ENCODE results near the gene SLC49A4.

The SLC49A4 gene

GRCh38 chr3:122908251-122908650 is 113.4 kb downstream of the SLC49A4 start:
- DNase-seq (ENCODE audit: low read depth) = no peak

DNA sequence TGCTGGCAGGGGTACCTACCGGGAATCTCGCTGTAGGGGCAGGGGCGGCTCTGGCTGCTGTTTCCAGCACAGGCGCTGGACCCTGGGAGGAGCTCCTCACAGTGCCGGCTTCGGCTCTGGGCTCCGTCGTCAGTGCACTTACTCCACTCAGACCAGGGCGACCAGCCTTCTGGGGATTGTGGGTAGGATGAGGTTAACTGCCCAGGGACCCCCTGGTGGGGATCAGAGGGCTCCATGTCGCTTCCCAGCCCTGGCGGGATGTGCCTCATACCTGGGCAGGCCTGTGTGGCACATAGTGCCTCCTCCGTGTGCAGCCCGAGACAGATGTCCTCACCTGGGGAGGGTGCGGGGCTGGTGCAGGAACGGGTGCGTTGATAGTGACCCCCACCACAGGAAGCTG is 117.0 kb downstream of the SLC49A4 start:
- no peak for DNase-seq (ENCODE audit: low read depth)

GRCh38 chr3:122912772-122913538 is 118.1 kb downstream of the SLC49A4 start:
- no peak for DNase-seq (ENCODE audit: low read depth)

DNA sequence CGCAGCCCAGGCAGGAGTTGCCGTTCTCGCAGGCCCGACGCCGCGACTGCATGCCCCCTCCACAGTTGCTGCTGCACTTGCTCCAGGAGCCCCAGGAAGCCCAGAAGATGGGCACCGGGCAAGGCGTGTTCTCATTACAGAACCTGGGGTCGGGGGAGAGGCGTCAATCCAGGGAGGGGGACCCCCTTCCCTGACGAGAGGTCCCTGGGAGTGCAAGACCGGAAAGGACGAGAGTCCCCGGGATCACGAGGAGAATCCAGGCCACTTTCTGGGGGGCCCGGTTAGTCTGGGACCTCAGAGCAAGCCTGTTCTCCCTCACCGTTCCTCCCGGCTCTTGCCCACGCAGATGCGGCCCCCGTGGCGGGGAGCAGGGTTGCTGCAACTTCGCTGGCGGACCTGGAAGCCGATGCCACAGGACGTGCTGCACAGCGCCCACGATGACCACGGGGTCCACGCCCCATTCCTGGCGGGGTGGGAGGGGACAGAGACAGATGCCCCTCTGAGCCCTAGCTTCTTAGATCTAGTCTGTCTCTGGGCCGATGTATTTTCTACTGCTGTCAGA is 118.8 kb downstream of the SLC49A4 start:
- no peak for DNase-seq (ENCODE audit: low read depth)

DNA sequence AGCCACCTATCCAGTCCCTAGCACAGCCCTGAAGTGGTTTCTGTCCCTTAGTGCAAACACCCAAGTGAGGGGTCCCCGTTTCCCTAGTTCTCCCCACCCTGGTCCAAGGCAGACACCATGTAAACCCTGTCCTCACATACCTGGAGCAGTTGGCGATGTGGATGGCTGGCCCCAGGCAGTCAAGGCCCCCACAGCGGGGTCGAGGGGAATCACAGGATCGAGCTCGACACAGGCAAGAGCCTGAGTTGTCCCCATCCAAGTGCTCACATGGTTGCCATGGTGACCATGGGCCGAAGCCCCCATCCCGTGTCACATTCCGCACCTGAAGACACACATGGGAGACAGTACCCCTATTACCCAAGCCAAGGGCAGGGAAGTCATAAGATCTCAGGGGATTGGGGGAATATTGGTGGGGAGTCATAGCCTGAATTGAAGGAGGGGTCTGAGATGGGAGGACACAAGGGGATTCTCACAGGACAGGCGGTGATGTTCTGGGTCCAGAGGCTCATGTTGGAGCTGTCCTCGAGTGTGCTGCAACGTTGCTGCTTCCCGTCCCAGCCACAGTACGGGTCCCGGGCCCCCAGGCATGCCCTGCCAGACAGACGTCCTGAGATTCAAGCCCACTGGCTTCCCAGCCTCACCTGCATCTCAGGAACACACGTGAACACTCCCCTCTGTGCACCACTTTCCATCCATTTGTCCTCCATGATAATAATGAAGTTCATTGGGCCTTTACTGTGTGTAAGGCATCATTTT is 120.6 kb downstream of the SLC49A4 start:
- DNase-seq (ENCODE audit: low read depth) = no peak

GRCh38 chr3:122916084-122916483 is 121.2 kb downstream of the SLC49A4 start:
- no peak for DNase-seq (ENCODE audit: low read depth)

DNA sequence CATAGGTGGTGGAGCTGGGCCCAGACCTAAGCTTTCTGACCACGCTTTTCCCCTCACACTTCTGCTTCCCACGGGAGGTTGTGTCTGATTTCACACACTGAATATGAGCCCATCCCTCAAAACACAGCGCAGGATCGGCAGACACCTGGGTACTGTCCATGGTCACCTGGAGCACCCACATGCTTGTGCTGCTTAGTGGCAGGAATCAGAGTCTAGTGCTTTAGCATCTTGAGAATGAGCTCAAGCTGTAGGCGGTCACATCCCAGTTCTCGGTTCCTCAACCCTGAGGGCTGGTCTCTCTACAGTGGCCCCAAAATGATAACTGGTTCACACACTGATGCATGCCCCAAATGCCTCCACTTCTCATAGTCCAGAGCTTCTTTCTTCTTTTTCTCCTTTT is 121.7 kb downstream of the SLC49A4 start:
- no peak for DNase-seq (ENCODE audit: low read depth)

GRCh38 chr3:122917412-122917811 is 122.5 kb downstream of the SLC49A4 start:
- no peak for DNase-seq (ENCODE audit: low read depth)

DNA sequence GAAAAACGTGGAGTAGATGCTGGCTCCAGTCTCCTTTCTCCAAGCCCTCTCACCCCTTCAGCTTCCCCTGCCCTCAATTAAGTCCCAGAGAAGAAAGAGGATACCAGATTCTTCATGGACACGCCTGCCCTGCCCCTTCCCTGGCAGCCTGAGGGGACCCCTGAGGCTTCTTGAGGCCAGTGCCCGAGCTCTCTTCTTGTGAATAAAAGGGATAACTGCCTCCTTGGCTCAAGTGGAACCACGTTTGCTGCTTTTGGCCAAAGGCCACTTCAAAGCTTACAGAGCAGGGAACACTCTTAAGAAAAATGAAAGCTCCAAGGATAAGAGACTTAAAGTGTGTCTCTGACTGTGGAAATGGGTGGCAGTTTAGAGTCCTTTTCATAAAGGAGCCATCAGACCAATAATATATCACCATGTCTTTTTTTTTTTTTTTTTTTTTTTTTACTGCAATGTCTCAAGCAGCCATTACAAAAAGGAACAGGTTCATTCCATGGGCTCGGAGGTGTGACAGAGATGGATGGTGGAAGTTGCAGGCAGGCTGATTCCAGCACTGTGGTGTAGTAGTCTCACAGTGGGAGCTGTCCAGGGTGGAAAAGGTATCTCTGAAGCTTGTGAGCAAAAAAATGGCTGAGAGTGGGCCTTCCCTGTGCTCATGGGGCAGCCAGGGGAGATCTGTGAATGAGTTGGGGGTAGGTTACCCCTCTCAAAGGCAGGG is 123.9 kb downstream of the SLC49A4 start:
- no peak for DNase-seq (ENCODE audit: low read depth)

DNA sequence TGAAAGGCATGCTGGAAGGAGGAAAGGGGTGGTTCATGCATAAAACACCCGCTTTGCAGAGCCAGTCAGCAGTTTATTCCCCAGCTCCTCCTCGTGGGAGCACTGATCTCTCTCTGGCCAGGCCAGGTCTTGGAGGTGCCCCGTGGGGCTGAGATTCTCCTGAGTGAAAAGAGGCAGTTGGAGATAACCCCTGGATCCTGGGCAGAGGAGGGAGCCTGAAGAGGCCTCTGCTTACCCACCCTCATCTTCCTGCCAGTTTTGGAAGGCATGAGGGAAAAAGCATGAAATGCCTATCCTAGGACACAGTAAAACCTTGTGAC is 124.4 kb downstream of the SLC49A4 start:
- DNase-seq (ENCODE audit: low read depth) = no peak

DNA sequence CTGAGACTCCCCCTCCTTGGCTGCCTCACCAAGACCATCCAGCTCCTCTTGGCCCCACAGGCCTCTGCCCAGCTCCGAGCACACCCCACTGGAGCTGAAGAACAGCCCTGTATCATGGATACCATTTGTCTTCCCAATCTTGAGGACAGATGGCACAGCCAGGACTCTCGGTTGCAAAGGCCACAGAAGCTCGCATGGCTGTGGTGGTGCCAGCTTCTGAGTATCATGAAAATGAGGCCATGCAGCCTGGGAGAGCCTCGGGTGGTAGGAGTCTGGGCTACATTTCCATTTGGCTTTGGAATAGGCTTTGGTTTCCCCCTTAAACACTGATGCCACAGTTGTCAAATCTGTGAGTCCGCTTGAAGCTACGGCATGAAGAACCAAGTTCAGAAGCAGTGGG is 126.1 kb downstream of the SLC49A4 start:
- DNase-seq (ENCODE audit: low read depth) = no peak

DNA sequence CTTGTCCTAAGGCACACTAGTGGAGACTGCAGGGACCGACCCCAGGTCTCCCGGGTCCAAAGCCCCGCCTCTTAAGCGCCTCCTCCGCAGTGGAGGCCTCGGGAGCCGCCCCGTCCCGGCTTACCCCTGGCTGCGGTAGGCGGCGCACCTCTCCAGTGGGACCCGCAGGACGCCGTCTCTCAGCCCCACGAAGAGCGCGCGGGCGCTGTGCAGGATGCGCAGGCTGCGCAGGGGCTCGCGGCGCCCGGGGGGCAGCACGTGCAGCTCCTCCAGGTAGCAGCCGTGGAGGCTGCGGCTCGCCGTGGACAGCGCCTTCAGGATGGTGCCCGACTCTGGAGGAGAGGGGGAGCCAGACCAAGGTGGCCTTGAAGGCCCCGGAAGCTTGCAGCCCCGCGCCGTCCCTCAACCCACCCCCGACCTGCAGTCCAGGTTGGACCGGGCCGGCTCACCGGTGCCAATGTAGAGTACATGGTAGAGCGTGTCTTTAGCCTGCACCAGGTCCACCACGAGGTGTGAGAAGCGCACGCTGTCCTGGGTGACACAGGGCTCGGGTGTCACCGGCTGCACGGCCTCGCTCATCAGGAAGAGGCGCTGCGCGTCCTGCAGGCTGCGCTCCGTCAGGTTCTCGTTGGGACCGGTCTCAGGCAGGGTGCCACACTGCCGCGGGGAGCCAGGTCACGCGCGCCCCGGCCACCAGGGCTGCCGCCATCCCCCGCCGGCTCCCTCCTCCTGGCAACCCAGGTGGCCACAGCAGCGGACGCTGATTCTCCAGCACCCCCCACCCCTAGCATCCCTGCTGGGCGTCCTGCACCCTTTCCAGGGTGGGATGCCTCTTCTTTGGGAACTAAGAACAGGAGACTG is 127.2 kb downstream of the SLC49A4 start:
- DNase-seq (ENCODE audit: low read depth) = no peak

DNA sequence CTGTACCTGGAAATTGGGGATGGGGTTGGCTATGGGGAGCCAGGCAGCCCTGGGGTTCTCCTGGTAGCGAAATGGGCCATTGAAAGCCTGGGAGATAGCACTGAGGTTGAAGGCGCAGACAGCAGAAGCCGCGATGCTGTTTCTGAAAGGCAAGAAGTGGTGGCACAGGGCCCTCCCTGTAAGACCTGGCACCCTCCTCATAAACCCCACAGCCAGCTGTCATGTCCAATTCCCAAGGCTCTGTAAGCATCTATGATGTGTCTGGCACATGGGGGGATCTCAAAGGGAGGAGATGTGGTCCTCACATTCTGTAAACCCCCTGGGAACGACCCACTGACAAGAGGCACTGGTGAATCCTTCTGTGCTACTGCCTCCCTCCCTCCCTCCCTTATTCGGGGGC is 128.7 kb downstream of the SLC49A4 start:
- DNase-seq (ENCODE audit: low read depth) = no peak

DNA sequence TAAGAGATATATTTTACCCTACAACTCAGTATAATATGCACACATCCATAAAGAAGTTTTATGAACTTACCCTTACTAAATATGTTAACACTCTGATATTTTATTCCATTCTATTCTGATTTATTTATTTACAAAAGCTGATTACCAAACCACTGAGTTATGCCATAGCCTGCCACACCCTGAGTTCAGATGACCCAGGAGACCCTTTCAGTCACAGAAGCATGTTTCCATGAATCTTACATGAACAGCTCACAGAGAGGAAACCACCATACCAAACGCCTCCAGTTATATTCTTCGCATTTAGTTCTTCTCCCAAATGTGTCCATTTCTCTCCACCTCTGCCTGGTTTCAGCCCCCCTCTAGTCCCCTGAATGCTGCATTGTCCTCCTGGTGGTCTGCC is 129.2 kb downstream of the SLC49A4 start:
- no peak for DNase-seq (ENCODE audit: low read depth)

GRCh38 chr3:122925756-122926155 is 130.9 kb downstream of the SLC49A4 start:
- DNase-seq (ENCODE audit: low read depth) = no peak

DNA sequence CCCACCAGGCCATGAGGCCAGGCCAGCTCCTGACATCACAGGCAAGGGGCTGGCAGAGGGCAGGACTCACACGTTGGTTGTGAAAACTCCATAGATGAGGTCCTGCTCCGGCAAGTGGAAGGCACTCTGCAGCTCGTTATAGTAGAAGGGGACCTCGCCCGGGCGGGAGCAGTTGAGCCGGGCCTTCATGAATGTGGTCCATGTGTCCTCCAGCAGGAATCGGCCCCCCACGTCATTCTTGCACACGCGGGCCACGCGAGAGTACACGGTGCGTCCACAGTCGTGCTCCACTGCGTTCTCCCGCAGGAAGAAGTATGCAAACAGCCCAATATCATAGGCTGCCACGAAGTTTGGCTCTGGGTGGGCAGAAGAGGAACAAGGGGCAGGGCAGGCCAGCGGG is 131.5 kb downstream of the SLC49A4 start:
- DNase-seq (ENCODE audit: low read depth) = no peak

GRCh38 chr3:122926811-122927210 is 131.9 kb downstream of the SLC49A4 start:
- DNase-seq (ENCODE audit: low read depth) = no peak

- DNase-seq (ENCODE audit: low read depth) = no peak
These were observed 132.9 kb downstream of the SLC49A4 start for GRCh38 chr3:122927726-122928125.

DNA sequence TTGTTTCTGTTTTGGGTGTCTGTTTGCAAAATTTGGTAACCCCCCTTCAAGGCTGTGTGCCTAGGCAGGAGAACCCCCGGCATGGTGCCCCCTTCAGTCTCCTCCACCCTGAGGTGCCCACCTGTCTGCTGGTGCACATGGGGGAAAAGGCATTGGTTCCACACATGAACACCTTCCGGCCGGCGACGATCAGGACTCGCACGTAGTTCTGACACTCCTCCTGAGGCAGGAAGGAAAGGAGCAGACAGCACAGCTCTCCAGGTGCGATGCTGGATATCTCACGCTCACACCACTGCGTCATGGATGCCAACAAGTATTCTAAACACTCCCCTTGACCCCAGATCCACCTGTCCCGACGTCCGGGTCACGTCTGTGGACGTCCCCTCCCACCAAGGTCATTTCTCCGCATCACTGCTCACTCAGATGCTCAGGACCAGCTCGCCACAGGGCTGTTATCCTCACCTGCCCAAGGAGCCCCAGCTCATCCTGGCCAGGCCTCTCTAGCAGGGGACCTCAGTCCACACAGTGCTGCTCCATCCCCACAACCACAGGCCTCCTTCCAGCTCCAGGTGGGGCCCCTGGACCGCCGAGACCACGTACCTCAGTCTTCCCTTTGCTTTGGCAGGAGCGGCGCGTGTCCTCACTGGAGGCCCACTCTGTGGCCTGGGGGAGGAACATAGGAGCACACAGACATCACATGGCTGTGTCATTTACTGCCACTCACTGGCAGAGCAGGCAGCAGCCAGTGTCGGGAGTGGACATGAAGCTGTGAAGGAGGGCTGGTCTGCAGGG is 133.7 kb downstream of the SLC49A4 start:
- DNase-seq (ENCODE audit: low read depth) = no peak

- DNase-seq (ENCODE audit: low read depth) = no peak
These were observed 134.6 kb downstream of the SLC49A4 start for GRCh38 chr3:122929188-122930062.
